GM12874 (cell line): ENCODE results near the gene SIGLEC9.

Experiments
- CTCF ChIP-seq: IDR thresholded peaks from 2 replicates; pipeline ENCODE4 v1.5.1; 2011; ENCODE audit warnings: low read depth, mild to moderate bottlenecking, control low read depth, low read length, moderate library complexity; ENCODE audit not compliant: insufficient read depth

The SIGLEC9 gene

GRCh38 chr19:51107406-51108065, 17.2 kb upstream of the SIGLEC9 start:
- no peak for TF ChIP-seq CTCF

GRCh38 chr19:51108066-51108804, 16.5 kb upstream of the SIGLEC9 start, which contains the start of gene CTU1:
CTU1 (minus strand) TSS chr19:51108409; CDS start chr19:51104569, 3,840 bp downstream.
- TF ChIP-seq CTCF, result no peak

GRCh38 chr19:51108805-51109146, 15.9 kb upstream of the SIGLEC9 start:
- no peak for TF ChIP-seq CTCF

- TF ChIP-seq CTCF, result no peak
Observed at GRCh38 chr19:51110666-51110971, 14.1 kb upstream of the SIGLEC9 start.

- 0 out of 2 replicates have a peak, but pooled peaks have one; percentile 35 for TF ChIP-seq CTCF
Observed at GRCh38 chr19:51111606-51112005, 13.1 kb upstream of the SIGLEC9 start.

- TF ChIP-seq CTCF, result no peak
Observed at GRCh38 chr19:51114087-51114729, 10.5 kb upstream of the SIGLEC9 start.

GRCh38 chr19:51116736-51117286, 7.9 kb upstream of the SIGLEC9 start:
- TF ChIP-seq CTCF, result no peak
